SU-DHL-6 (cell line): ENCODE results near the gene CCL7.

Source experiments
- H2AFZ ChIP-seq: fragments of 200-600 bp; sonication (generic); 2 replicates; pipeline ENCODE4 v1.6.1; 2014; ENCODE audit warnings: low read depth, mild to moderate bottlenecking, moderate library complexity, mixed read lengths, antibody characterized with exemption, low read length; ENCODE audit not compliant: severe bottlenecking
- H3F3A ChIP-seq: fragments of 200-600 bp; shearing (Covaris generic); 2 replicates; pipeline ENCODE4 v1.6.0; 2016; ENCODE audit warnings: antibody characterized with exemption, mild to moderate bottlenecking; ENCODE audit not compliant: insufficient read depth
- H3K27ac ChIP-seq: fragments of 200-600 bp; sonication (generic); 2 replicates; pipeline ENCODE4 v1.5.1; 2016; ENCODE audit warnings: low read depth, mild to moderate bottlenecking, low read length, moderate library complexity, mixed read lengths
- H3K27me3 ChIP-seq: fragments of 200-600 bp; sonication (generic), shearing (Covaris generic); 2 replicates; pipeline ENCODE4 v1.6.0; 2014; ENCODE audit warnings: mild to moderate bottlenecking, low read length
- H3K36me3 ChIP-seq: fragments of 200-600 bp; sonication (generic); 2 replicates; pipeline ENCODE4 v1.6.1; 2014; ENCODE audit warnings: mild to moderate bottlenecking, low read length, mixed read lengths
- H3K4me2 ChIP-seq: fragments of 300-600, 200-600 bp; shearing (Covaris generic), sonication (generic); 2 replicates; pipeline ENCODE4 v1.6.0; 2014; ENCODE audit warnings: low read length, low read depth, mild to moderate bottlenecking; ENCODE audit not compliant: poor library complexity, severe bottlenecking
- H3K4me3 ChIP-seq: fragments of 200-600 bp; sonication (generic); 2 replicates; pipeline ENCODE4 v1.5.1; 2014; ENCODE audit warnings: antibody characterized with exemption, low read length, mild to moderate bottlenecking, mixed read lengths; ENCODE audit not compliant: insufficient read depth, poor library complexity, severe bottlenecking
- H3K79me2 ChIP-seq: fragments of 200-600 bp; sonication (generic); 2 replicates; pipeline ENCODE4 v1.6.1; 2014; ENCODE audit warnings: mild to moderate bottlenecking, low read length, moderate library complexity; ENCODE audit not compliant: insufficient read depth
- H3K9ac ChIP-seq: fragments of 200-600 bp; sonication (generic); 2 replicates; pipeline ENCODE4 v1.7.0; 2014; ENCODE audit warnings: mild to moderate bottlenecking, low read length
- H3K9me2 ChIP-seq: fragments of 200-600 bp; sonication (generic); replicated peaks from 2 replicates; pipeline ENCODE4 v1.6.1; 2014; ENCODE audit warnings: low read length; ENCODE audit not compliant: insufficient read depth
- H3K9me3 ChIP-seq: fragments of 200-600 bp; sonication (generic); 2 replicates; pipeline ENCODE4 v1.6.1; 2014; ENCODE audit warnings: low read length, mixed read lengths; ENCODE audit not compliant: insufficient read depth
- H4K20me1 ChIP-seq: fragments of 200-600 bp; sonication (generic); 2 replicates; pipeline ENCODE4 v1.6.1; 2014; ENCODE audit warnings: low read depth, mild to moderate bottlenecking, antibody characterized with exemption, low read length, moderate library complexity, mixed read lengths
- EZH2phosphoT487 ChIP-seq: fragments of 200-600 bp; sonication (generic), shearing (Covaris generic); conservative IDR thresholded peaks from 2 replicates; pipeline ENCODE4 v1.6.1; 2018; ENCODE audit warnings: mild to moderate bottlenecking, antibody characterized with exemption, low read length, moderate library complexity, mixed read lengths
- TF ChIP-seq, protein P1 (sequence below): fragments of 200-600 bp; sonication (generic); IDR thresholded peaks from one replicate; pipeline ENCODE4 v1.5.1; 2017; ENCODE audit warnings: antibody characterized with exemption, mild to moderate bottlenecking, low read length, moderate library complexity; ENCODE audit not compliant: insufficient read depth, poor library complexity, severe bottlenecking

The CCL7 gene

DNA sequence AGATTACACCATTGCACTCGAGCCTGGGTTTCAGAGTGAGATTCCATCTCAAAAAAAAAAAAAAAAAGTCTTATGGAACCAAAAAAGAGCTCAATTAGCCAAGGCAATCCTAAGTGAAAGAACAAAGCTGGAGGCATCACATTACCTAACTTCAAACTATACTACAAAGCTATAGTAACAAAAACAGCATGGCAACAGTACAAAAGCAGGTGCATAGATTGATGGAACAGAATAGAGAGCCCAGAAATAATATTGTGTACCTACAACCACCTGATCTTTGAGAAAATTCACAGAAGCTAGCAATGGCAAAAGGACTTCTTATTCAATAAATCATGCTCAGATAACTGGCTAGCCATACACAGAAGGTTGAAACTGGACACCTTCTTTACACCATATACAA is 39.7 kb upstream of the CCL7 start:
- H3K9me3 ChIP-seq, result no peaks in the 10 kb centered on the region
- H3K27me3 ChIP-seq, result no peaks in the 10 kb centered on the region
- no peaks in the 10 kb centered on the region for H4K20me1 ChIP-seq
- no peaks in the 10 kb centered on the region for H3K79me2 ChIP-seq
- H3F3A ChIP-seq, result no peaks in the 10 kb centered on the region
- no peaks in the 10 kb centered on the region for H3K9me2 ChIP-seq
- no peak overlapping the region for H3K27ac ChIP-seq
- no peak overlapping the region for H3K4me2 ChIP-seq
- no peaks in the 10 kb centered on the region for H3K36me3 ChIP-seq
- no peak overlapping the region for H3K4me3 ChIP-seq
- no peak overlapping the region for H2AFZ ChIP-seq
- H3K9ac ChIP-seq, result no peak overlapping the region
- TF ChIP-seq EZH2phosphoT487, result no peak
- TF ChIP-seq, protein P1, sequence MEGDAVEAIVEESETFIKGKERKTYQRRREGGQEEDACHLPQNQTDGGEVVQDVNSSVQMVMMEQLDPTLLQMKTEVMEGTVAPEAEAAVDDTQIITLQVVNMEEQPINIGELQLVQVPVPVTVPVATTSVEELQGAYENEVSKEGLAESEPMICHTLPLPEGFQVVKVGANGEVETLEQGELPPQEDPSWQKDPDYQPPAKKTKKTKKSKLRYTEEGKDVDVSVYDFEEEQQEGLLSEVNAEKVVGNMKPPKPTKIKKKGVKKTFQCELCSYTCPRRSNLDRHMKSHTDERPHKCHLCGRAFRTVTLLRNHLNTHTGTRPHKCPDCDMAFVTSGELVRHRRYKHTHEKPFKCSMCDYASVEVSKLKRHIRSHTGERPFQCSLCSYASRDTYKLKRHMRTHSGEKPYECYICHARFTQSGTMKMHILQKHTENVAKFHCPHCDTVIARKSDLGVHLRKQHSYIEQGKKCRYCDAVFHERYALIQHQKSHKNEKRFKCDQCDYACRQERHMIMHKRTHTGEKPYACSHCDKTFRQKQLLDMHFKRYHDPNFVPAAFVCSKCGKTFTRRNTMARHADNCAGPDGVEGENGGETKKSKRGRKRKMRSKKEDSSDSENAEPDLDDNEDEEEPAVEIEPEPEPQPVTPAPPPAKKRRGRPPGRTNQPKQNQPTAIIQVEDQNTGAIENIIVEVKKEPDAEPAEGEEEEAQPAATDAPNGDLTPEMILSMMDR, result no peak

DNA sequence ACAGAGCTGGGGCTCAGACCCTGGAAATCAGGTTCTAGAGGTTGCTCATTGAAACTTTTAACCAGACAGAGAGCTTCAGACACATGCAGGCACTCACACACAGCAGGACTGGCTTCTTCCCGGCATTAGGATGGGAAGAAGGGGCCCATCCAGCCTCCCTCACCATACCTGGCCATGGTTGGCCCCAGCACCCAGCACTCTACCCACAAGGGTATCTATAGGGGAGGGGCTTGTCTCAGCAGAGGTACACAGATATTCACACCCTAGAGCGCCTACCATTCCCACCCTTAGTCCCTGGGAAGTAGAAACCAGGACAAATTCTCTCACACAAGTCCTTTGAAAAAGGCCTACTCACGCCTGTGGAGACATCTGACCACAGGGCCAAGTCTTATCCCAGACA is 35.4 kb upstream of the CCL7 start:
- Histone ChIP-seq H3K4me2 (no peak overlapping the region), H3K27ac (no peak overlapping the region), H3K9me2 (no peaks in the 10 kb centered on the region), H3K27me3 (no peaks in the 10 kb centered on the region), H4K20me1 (no peaks in the 10 kb centered on the region), H3F3A (no peaks in the 10 kb centered on the region), H3K79me2 (no peaks in the 10 kb centered on the region), H2AFZ (no peak overlapping the region), H3K9ac (no peak overlapping the region), H3K4me3 (no peak overlapping the region), H3K36me3 (no peaks in the 10 kb centered on the region), H3K9me3 (no peaks in the 10 kb centered on the region)
- TF ChIP-seq, protein P1, result no peak
- no peak for TF ChIP-seq EZH2phosphoT487

- no peaks in the 10 kb centered on the region for H3K36me3 ChIP-seq
- H2AFZ ChIP-seq, result no peak overlapping the region
- no peak overlapping the region for H3K9ac ChIP-seq
- no peak overlapping the region for H3K27ac ChIP-seq
- H3K9me2 ChIP-seq, result no peaks in the 10 kb centered on the region
- H3K79me2 ChIP-seq, result no peaks in the 10 kb centered on the region
- H3F3A ChIP-seq, result no peaks in the 10 kb centered on the region
- no peak overlapping the region for H3K4me3 ChIP-seq
- no peaks in the 10 kb centered on the region for H3K27me3 ChIP-seq
- H3K9me3 ChIP-seq, result no peaks in the 10 kb centered on the region
- H4K20me1 ChIP-seq, result no peaks in the 10 kb centered on the region
- no peak overlapping the region for H3K4me2 ChIP-seq
- no peak for TF ChIP-seq EZH2phosphoT487
- TF ChIP-seq, protein P1, result no peak
Measured at GRCh38 chr17:34235389-34236028, 34.5 kb upstream of the CCL7 start.
